ENCODE data around the gene CLMN. TPM values are rescaled to one million over a fixed set of nuclear protein-coding genes. Genes with fewer than 3 reads are reported as not detected.

Gene CLMN
- total and polyA plus RNA-seq, 2 of the 8 experiments (the other 6 are each of a cell fraction or from before 2014, with no cell fraction given): 1.6 to 8.2 TPM

- FAIRE-seq (no peak), DNase-seq (ENCODE audit: low read depth in 1 of 2, low spot score in 2 of 2) (no peak)
- no peak overlapping the region for H2BK20ac ChIP-seq (ENCODE audit: low read length)
- no peak overlapping the region for H3K4me2 ChIP-seq (ENCODE audit: insufficient read depth in 1 of 2, low read depth in 2 of 2, low read length in 2 of 2)
- no peak overlapping the region for H3K23ac ChIP-seq (ENCODE audit: insufficient read length)
- H3K79me2 ChIP-seq (ENCODE audit: control insufficient read depth in 1 of 2, insufficient read depth in 2 of 2, low read length in 2 of 2): no peaks in the 10 kb centered on the region
- H4K20me1 ChIP-seq (replicated peaks in 1 of 2; ENCODE audit: control insufficient read depth in 1 of 2, insufficient read depth in 2 of 2, low read length in 2 of 2): peaks cover 0 to 8% of the 10 kb centered on the region in 2 experiments
- H4K8ac ChIP-seq (ENCODE audit: extremely low read depth, insufficient read depth, low read length): no peak overlapping the region
- no peak overlapping the region for H2BK5ac ChIP-seq (ENCODE audit: low read depth, low read length)
- H3K23me2 ChIP-seq (ENCODE audit: low read depth, low read length): peaks cover 10% of the 10 kb centered on the region; the same call in 1 of the 2 replicates
- no peak overlapping the region for H4K91ac ChIP-seq (replicated peaks; ENCODE audit: insufficient read length, low read length)
- peaks cover 6 to 32% (median 20%) of the 10 kb centered on the region in 4 experiments for H3K4me1 ChIP-seq (replicated peaks in 1 of 4; ENCODE audit: control insufficient read depth in 3 of 4, insufficient read depth in 4 of 4, low read length in 3 of 4)
- H3K9me3 ChIP-seq (ENCODE audit: insufficient read depth in 2 of 2, low read depth in 1 of 2, low read length in 1 of 2): no peaks in the 10 kb centered on the region
- H4K5ac ChIP-seq (ENCODE audit: insufficient read length, low read depth, low read length): no peak overlapping the region
- no peak overlapping the region for H3K18ac ChIP-seq (ENCODE audit: extremely low read depth, low read length)
- ChIA-PET CTCF (ENCODE audit: partially characterized antibody) (interaction anchor here (0.7 kb wide), 1 partner anchor 397 kb away, joined by 3 read pairs; no protein-coding TSS in a partner anchor), POLR2A (ENCODE audit: partially characterized antibody) (no interaction called here)
- no peak overlapping the region for H3K56ac ChIP-seq (replicated peaks; ENCODE audit: insufficient read length, low read depth, low read length)
- WGBS, 2 experiments (ENCODE audit: extremely low coverage in 1 of 2, insufficient coverage in 1 of 2, insufficient read length in 1 of 2, insufficient replicate concordance in 2 of 2, low coverage in 1 of 2, low lambda C conversion rate in 2 of 2, missing lambda C conversion rate in 1 of 2): 86% methylated on average over 3 of the region's 3 CpGs; no CpG with 5 or more reads in 1 of the 2 experiments
- no peak overlapping the region for H2BK12ac ChIP-seq (ENCODE audit: low read depth, low read length)
- no peak overlapping the region for H3K4me3 ChIP-seq (ENCODE audit: extremely low read depth in 1 of 4, insufficient read depth in 2 of 4, low read depth in 3 of 4, low read length in 4 of 4)
- no peak overlapping the region for H2BK120ac ChIP-seq (replicated peaks; ENCODE audit: low read depth, low read length)
- H3K27me3 ChIP-seq (replicated peaks in 1 of 4; ENCODE audit: control insufficient read depth in 3 of 4, extremely low read depth in 1 of 4, insufficient read depth in 3 of 4, low read length in 3 of 4): no peaks in the 10 kb centered on the region
- no peak overlapping the region for H2AK5ac ChIP-seq (ENCODE audit: low read depth, low read length)
- H3K27ac ChIP-seq (ENCODE audit: low read depth, low read length): no peak overlapping the region
- no peak overlapping the region for H3K14ac ChIP-seq (ENCODE audit: insufficient read length)
- no peak overlapping the region for H3K9ac ChIP-seq (replicated peaks in 1 of 4; ENCODE audit: extremely low read depth in 1 of 4, low read depth in 3 of 4, low read length in 3 of 4)
- H3K36me3 ChIP-seq (ENCODE audit: control insufficient read depth in 2 of 4, insufficient read depth in 4 of 4, low read length in 3 of 4): no peaks in the 10 kb centered on the region; a peak in 1 of 8 replicates
- no peak overlapping the region for H3K4ac ChIP-seq (replicated peaks; ENCODE audit: insufficient read length, low read depth, low read length)
- no peak overlapping the region for H2BK15ac ChIP-seq (ENCODE audit: low read length)
- no peak for TF ChIP-seq EP300 (IDR thresholded peaks at IDR 0.05; ENCODE audit: borderline replicate concordance in 1 of 2, low read depth in 2 of 2, low read length in 2 of 2)
- TF ChIP-seq POLR2AphosphoS5 (IDR thresholded peaks at IDR 0.05; ENCODE audit: low read depth, low read length): no peak
- TF ChIP-seq EGR1 (IDR thresholded peaks at IDR 0.05; ENCODE audit: borderline replicate concordance, low read depth, low read length): no peak
- TF ChIP-seq SP1 (IDR thresholded peaks at IDR 0.05; ENCODE audit: low read depth, low read length): no peak
- TF ChIP-seq SIN3A (conservative IDR thresholded peaks at IDR 0.05 in 1 of 2, IDR thresholded peaks at IDR 0.05 in 1 of 2; ENCODE audit: low read depth in 1 of 2, low read length in 2 of 2): no peak
- TF ChIP-seq, protein P1, sequence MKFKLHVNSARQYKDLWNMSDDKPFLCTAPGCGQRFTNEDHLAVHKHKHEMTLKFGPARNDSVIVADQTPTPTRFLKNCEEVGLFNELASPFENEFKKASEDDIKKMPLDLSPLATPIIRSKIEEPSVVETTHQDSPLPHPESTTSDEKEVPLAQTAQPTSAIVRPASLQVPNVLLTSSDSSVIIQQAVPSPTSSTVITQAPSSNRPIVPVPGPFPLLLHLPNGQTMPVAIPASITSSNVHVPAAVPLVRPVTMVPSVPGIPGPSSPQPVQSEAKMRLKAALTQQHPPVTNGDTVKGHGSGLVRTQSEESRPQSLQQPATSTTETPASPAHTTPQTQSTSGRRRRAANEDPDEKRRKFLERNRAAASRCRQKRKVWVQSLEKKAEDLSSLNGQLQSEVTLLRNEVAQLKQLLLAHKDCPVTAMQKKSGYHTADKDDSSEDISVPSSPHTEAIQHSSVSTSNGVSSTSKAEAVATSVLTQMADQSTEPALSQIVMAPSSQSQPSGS (IDR thresholded peaks at IDR 0.05; ENCODE audit: low read length): no peak
- TF ChIP-seq RNF2 (IDR thresholded peaks at IDR 0.05; ENCODE audit: borderline replicate concordance, low read depth, low read length, missing control alignments, poor library complexity, severe bottlenecking): no peak
- no peak for TF ChIP-seq YY1 (IDR thresholded peaks at IDR 0.05; ENCODE audit: low read depth, low read length)
- no peak for TF ChIP-seq ATF3 (IDR thresholded peaks at IDR 0.05; ENCODE audit: insufficient read depth, low read depth, low read length)
- no peaks in the 10 kb centered on the region for H3K79me1 ChIP-seq (ENCODE audit: low read depth, low read length)
- no peak overlapping the region for H2AFZ ChIP-seq (ENCODE audit: low read length)
These were observed 63.0 kb downstream of the CLMN start for GRCh38 chr14:95256776-95257060.

Data from H1 (cell line).